GM19025 (cell line): ENCODE measurements around the gene GRB7.
A peak's percentile ranks its signal among the peaks of the same experiment; 100 is the strongest.

Source experiments
- ATAC-seq: cut with Tn5 transposase; IDR thresholded peaks from one replicate; pipeline ENCODE4 v1.9.1; 2021; ENCODE audit warnings: mild to moderate bottlenecking, low read depth, moderate library complexity; ENCODE audit not compliant: unreplicated experiment

GRB7 gene

DNA sequence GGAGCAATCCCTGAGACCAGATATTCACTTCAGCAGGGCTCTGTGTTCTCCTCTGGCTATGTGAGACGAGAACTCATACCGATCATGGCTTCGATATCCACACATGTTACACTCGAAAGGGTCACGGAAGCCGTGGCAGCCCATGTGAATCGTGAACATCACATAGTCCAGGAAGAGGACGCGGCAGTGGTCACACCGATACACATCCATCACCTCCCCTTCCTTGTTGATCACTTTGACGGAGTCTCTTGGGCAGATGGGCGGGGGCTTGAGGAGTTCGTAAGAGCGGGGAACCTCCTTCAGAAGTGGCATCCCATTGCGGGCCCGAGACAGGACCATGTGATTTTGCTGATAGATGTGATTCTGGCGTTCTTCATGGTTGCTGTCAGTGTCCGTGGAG is 28.0 kb downstream of the GRB7 start:
- no peak for ATAC-seq

DNA sequence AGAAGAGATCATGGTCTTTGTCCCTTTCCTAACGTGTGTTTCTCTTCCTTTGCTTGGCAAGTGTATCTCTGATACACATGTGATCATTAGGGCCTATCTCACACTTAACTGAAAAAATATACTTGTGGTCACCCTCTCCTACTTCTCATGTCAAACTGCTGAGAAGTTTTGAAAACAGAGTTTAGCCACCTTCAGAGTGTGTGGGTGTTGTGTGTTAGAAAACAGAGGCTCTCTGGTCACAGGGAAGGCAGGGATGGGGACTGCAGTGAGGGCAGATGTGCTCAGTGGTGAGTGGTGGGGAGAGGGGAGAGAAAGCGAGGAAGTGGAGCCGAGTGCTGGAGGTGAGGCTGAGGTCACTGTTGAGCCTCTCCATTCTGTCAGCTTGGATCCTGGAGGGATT is 29.4 kb downstream of the GRB7 start:
- no peak for ATAC-seq

DNA sequence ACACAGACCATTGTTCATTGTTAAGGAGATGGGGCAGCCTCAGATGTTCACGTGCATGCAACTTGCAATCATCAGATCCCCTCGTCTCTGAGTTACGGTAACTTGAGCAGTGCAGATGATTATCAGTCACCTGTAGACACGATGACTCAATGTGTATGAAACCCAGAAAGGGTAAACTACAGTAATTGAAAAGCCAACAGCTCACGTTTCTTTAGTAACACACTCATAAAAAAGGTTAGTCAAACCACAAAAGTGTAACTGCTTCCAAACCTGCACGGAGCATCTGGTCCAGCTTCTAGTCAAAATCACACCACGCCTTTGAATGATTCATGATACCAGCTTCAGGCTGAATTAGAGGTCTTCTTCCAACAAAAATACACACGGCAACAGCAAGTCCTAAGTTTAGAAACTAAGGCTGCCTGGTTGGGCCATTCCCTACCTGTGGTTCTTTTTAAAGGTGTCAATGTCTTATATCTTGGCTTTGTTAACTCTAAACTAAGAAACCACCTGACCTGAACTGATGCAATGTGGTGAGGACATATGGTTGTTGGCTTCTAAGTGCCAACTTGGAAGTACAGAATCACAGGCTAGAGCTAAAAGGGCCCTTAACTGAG is 32.3 kb downstream of the GRB7 start:
- ATAC-seq = peak; percentile 44

DNA sequence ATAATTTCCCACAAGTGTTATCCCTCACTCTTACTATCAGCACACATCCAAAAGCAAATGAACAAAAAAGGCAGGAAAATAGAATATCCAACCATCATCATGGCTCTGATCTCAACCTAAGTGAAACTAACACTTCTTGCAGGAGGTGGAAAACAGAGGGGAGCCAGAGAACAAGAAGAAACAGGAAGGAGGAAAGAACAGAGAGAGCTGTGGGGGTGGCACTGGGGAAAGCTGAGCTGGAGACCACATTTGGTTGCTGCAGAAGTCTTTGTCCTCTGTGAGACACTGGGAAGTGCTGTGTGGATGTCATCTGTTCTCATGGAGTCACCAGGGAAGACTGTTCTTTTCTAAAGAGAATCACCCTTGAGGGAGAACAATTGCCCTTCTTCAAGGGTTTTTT is 34.7 kb downstream of the GRB7 start:
- no peak for ATAC-seq

DNA sequence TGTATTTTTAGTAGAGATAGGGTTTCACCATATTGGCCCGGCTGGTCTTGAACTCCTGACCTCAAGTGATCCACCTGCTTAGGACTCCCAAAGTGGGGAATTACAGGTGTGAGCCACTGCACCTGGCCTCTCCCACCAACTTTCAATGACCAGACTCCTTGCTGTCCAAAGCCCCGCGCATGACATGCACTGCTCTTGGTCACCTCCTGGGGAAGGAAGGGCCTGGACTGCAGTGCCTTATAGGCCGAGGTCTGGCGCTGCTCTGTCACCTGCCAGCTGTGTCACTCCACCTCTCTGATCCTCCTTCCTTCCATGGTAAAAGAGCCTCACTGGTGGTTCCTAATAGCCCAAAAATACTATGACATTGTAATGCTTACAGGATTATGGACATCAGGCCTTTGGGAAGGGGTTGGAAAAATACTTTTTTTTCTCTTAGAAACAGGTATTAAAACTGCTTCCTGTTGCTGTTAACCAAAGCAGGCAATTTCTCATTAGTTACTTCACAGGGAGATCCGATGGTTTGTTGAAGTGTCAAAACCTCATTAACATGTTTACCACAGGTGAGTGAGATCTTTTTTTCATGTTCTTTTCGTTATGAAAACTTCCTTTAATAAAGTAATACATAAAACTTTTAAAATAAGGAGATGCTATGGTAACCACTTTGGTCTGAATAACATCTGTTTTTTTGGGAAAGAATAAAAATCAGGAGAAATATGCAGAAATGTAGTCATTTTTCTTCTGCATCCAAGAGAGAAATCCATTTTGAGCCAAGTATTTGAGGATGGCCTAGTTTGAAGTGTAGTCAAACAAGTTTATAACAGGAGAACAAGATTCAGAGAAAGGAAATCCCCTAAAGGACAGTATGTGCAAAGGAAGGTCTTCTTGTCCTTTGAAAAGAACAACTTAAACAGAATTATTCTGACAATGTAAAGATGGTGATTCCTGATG is 35.5 kb downstream of the GRB7 start:
- ATAC-seq = no peak

DNA sequence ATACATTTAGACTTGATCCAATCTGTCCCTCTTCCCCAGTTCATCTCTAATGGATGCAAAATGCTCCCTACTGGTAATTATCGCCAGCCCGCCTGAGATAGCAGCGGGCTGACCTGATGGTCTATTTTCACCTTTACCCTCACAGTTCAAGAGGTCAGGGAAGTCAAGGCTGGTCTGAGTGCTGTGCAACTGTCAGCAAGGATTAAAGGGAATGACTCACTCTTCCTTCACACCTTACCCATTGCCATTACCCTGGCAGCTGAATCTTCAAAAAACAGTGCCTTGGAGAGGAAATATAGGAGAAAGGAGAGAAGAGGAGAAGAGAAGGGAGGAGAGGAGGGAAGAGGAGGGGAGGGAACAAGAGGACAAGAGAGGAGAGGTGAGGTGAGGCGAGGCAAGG is 36.3 kb downstream of the GRB7 start:
- ATAC-seq = no peak

- no peak for ATAC-seq
Observed at GRCh38 chr17:39775031-39775430, 37.3 kb downstream of the GRB7 start.

GRCh38 chr17:39776252-39776651 is 38.5 kb downstream of the GRB7 start:
- no peak for ATAC-seq

GRCh38 chr17:39777534-39778365 is 40.0 kb downstream of the GRB7 start:
- peak; percentile 47 for ATAC-seq

DNA sequence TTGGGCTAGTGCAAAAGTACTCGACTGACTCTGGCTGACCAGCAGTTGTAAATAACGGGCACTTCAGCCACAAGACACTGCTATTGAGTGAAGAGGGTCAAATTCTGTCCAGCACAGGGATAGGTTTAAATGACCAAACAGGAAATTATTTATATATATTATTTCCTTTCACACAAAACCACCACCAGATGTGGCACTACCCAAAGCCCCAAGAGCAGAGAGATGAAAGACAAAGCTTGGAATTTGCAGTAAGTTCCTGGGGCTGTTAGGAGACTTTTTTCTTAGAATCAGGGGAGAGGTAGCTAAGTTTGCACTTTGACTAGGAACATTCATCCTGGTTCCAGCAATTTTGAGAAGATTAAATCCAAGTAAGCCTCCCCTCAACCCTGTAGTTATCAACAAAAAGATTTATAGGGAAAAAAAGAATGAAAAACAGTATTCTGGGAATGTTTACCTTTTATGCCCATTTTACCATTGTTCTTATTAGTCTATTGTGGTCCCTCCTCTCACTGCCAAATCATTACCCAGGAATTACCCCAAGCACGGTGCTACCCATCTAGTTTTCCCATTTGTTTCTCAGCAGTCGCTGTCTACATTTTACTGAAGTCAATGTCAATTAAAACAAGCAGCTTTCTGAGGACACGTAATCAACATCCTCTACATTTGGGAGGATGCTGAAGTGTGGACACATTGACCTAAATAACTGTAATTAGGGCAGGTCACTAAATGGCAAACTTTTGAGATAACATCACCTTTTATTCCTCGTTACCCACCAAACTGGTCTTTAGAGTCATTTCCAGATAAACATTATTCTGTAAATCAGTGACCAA is 43.5 kb downstream of the GRB7 start:
- no peak for ATAC-seq

- ATAC-seq = no peak
Observed at GRCh38 chr17:39781861-39782213, 44.1 kb downstream of the GRB7 start.

GRCh38 chr17:39782481-39782880 is 44.7 kb downstream of the GRB7 start:
- ATAC-seq = no peak

DNA sequence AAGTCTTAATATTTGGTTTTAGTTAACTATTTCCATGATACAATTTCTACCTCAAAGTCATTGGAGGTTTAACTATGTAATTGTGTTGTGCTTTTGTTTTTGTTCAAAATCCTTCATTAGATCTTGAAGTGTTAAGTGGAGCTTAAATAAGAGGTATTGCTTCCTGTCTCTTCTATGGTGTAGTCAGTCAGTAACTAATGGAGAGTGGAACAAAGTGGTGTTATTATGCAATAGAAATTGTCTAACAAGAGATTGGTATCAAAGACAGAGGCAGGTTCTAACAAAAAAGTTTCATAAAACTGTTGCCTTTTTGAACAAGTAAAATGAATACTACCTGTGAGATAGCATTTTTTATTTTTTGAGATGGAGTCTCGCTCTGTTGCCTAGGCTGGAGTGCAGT is 45.2 kb downstream of the GRB7 start:
- ATAC-seq = no peak

DNA sequence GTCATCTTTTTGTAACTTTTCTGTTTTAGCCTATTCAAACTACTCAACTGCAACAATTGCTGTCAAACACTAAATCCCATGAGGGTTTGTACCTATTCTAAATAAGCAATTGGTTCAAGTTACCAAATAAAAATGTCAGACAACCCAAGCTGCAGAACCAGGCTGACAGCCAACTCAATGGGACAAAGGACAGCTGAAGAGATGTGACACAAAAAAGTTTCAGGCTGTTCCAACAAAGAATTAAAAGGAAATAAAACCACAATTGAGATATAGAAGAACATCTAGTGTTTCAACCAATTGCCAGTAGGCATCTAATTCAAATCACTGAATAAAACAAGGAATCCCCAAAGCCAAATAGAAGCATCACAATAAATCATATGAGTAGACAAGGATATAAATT is 49.3 kb downstream of the GRB7 start:
- ATAC-seq = no peak

- no peak for ATAC-seq
Observed at GRCh38 chr17:39787743-39788484, 50.2 kb downstream of the GRB7 start.

GRCh38 chr17:39791111-39791992 is 53.6 kb downstream of the GRB7 start:
- no peak for ATAC-seq

DNA sequence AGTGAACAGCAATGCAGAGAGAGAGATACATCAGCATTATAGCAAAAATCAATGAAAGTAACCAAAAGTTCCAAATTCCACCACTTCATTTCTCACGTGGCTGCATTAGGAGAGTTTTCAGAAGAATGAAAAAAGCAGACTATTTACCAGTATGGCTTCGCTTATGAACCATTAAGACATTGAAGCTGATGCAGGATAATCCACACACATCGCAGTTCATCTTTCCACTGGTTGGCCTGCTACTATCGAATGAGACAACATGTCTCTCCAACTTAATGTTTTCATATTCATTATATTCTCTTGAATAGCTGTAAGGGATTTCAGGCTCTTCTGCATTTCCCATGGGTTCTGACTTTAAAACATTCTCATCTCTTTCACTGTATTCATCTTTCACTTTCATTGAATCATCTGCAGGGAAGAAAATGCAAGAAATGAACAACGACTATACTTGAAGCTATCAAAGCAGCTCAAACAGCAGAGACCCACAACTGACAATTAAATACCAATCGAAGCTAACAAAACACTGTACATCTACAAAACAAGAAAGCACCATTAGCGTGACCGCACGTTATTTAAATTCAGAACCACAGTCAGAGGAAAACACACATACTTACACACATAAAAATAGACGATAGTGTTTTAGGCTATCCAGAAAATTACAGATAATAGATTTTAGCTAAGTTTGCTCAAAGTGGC is 54.9 kb downstream of the GRB7 start:
- no peak for ATAC-seq

DNA sequence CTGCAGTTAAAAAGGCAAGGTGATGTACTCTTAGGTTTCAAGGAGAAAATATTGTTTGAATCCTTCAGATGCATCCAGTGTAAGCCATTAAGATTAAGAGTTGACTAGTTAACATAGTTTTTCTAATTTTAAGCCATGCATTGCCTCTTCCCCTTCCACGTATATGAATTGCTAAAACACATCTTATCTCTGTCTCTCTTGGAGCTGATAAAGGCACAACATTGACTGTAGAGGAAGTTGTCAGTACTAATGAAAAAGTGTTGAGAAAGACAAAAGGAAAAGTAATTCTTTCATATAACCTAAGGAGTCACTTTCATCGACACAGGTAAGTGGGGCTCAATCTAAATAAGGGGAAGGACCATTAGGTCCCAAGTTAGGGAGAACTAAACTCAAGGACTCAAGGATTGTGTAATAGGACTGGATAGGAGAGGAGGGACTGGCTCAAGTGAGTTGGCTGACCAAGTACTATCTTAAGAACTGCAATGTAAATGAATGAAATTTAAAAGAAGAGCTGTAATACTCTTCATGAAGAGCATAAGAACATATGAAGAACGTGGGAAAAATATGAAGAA is 55.6 kb downstream of the GRB7 start:
- ATAC-seq = no peak
